NCI-H524 treated with DMSO at 0.1 percent for 48 hours (cell line): ENCODE results near the gene HOXB7.

Experiments used
- DNase-seq: peaks from one replicate; lab custom pipeline; 2025; lab: John Stamatoyannopoulos, UW

HOXB7 gene

GRCh38 chr17:48565925-48566710, 44.7 kb downstream of the HOXB7 start:
- no peak for DNase-seq

- DNase-seq: no peak
Measured at GRCh38 chr17:48565022-48565554, 45.7 kb downstream of the HOXB7 start.

- DNase-seq: no peak
Measured at GRCh38 chr17:48564188-48565021, 46.4 kb downstream of the HOXB7 start.

GRCh38 chr17:48563867-48564187, 47.0 kb downstream of the HOXB7 start:
- DNase-seq: no peak

- no peak for DNase-seq
Measured at GRCh38 chr17:48563385-48563838, 47.4 kb downstream of the HOXB7 start.

GRCh38 chr17:48562934-48563333, 47.9 kb downstream of the HOXB7 start:
- no peak for DNase-seq

GRCh38 chr17:48561884-48562810, 48.7 kb downstream of the HOXB7 start:
- DNase-seq: no peak

GRCh38 chr17:48559840-48560817, 50.7 kb downstream of the HOXB7 start:
- DNase-seq: no peak

- DNase-seq: no peak
Measured at GRCh38 chr17:48559122-48559839, 51.5 kb downstream of the HOXB7 start.

- no peak for DNase-seq
Measured at GRCh38 chr17:48558831-48559121, 52.0 kb downstream of the HOXB7 start.

GRCh38 chr17:48558057-48558830, 52.6 kb downstream of the HOXB7 start:
- DNase-seq: no peak
